GM21619 (cell line): ENCODE measurements around the gene NR1D2.

Source experiments
- ATAC-seq: cut with Tn5 transposase; IDR thresholded peaks from one replicate; pipeline ENCODE4 v1.9.1; 2021; ENCODE audit not compliant: unreplicated experiment

Gene NR1D2

DNA sequence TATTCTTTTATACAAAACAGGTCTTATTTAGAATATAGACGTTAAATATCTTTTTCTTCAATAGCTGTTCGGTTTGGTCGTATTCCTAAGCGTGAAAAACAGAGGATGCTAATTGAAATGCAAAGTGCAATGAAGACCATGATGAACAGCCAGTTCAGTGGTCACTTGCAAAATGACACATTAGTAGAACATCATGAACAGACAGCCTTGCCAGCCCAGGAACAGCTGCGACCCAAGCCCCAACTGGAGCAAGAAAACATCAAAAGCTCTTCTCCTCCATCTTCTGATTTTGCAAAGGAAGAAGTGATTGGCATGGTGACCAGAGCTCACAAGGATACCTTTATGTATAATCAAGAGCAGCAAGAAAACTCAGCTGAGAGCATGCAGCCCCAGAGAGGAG is 16.8 kb downstream of the NR1D2 start:
- ATAC-seq: no peak

DNA sequence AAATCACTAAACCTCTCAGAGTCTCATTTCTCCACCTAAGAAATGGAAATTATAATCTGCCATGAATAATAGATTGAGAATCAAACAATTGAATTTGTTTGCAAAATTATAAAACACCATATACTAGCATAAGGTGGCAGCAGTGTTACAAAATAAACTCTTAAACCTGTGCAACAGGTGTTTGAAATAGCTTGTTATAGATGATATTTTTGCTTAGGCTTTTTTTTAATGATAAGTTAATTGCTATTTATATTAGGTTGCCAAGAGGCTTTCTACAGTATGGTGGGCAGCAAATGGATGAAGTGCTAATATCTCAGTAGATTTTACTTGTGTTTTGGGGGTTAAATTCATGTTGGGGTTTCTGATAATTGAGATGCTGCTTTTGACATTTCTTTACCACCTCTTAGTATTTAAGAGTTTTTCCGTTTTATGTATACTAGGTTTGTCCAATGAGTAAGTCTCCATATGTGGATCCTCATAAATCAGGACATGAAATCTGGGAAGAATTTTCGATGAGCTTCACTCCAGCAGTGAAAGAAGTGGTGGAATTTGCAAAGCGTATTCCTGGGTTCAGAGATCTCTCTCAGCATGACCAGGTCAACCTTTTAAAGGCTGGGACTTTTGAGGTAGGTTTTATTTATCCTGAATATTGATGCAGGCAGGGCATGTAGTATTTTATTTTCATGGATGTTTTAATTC is 19.6 kb downstream of the NR1D2 start:
- ATAC-seq: no peak

DNA sequence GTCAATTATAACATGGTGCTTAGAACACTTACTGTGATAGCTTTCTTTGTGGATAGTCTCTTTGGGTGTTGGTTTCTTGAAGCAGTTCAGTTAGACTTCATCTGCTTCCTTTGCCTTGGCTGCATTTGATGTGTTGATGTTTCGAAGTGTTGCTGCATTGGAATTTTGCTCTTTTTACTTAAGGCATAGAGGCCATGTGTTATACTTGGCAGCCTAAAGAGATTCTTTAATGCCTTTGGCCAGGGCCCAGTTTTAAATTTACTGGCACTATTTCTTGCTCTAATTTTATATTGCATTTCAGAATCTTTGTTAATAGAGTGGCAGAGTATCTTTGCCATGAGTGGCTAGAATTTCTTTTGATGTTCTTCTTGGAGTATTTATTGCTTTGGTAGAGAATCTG is 21.2 kb downstream of the NR1D2 start:
- no peak for ATAC-seq

DNA sequence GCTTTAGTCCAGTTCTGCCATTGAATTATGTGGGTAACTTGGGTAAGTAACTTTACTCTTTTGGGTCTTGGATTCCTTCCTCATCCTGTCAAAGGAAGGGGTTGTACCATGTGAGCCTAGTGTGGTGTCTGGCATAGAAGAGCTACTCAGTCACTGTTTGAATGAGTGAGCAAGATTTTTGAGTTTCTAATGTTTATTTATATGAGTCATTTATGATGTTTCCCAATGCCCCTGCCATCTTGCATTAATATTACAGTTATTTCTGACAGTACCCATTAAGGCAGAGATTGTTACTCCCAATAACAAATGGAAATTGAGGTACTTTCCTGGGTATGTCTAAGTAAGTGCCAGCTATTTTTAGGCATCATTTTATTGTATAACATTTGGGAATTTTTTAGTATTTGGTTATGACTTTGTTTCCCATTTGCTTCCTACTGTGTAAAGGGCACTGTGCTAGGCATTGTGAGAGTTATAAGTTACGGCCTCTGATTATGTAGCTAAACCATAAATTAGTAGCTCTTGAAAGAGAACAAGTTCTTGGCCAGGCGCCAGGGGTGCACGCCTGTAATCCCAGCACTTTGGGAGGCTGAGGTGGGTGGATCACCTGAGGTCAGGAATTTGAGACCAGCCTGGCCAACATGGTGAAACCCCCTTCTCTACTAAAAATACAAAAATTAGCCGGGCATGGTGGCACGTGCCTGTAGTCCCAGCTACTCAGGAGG is 23.5 kb downstream of the NR1D2 start:
- no peak for ATAC-seq

DNA sequence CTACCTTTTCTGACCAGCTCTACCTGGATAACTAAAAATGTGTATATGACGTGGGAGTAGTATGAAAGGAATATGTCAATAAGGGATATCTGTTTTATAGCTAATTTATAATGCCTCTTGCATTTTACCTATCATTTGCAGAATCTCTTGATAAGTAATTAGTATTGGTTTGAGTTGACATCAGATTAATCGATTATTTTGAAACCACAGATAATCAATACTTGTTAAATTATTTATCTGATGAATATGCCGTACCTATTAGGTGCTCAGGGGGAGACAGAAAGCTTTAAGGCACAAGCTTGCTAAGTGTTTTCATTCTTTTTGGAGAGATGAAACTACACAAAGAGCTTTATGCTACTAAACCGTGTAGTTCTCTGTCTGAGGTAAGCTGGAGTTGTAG is 24.3 kb downstream of the NR1D2 start:
- no peak for ATAC-seq

DNA sequence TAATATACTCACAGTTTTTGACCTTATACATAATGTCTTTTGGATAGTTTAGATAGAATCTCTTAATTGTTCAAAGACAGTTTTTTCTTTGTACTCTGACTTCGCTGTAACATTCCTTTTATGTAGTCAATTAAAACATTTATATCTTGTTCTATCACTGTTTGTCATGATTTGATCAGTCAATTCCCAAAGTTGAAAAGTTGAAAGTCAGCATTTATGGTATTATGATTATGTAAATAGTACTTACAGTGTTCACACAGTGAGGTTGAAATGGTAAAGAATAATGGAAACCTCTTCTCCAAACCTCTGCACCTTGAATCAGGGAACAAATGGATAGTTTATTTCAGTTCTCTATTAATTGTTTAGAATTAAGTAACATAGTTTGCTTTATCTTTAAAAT is 26.6 kb downstream of the NR1D2 start:
- ATAC-seq: no peak

DNA sequence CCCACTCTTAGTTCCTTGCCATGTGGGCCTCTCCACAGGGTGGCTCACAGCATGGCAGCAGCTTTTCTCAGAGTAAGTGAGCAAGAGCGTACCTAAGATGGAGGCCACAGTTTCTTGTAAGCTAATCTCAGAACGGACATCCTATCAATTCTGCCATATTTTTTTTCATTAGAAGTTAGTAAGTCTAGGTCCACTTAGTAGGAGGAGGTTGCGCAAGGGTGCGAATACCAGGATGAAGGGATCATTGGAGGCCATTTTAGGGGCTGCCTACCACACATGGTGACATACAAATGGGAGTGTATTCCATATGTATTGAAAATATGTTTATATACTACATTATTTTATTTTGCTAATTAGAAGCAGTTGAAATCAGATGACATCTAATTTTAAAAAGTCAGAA is 31.5 kb downstream of the NR1D2 start:
- ATAC-seq: no peak

DNA sequence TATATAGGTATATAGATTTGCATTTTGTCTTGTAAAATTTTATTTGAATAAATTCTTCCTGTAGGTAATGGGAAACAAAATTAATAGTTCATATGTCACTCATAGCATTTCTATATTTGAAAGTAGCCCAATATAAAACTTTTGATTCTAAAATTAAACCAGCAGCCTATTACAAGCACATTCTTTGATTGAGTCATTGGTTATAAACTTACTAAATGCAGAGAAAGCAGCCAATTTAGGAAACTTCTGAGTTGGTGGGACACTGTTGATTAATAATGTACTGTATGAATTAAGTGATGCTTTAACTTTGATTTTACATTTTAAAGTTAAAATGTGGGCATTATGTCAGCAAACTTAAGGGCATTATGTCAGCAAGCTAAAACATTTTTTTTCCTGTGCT is 34.5 kb downstream of the NR1D2 start:
- ATAC-seq: no peak

DNA sequence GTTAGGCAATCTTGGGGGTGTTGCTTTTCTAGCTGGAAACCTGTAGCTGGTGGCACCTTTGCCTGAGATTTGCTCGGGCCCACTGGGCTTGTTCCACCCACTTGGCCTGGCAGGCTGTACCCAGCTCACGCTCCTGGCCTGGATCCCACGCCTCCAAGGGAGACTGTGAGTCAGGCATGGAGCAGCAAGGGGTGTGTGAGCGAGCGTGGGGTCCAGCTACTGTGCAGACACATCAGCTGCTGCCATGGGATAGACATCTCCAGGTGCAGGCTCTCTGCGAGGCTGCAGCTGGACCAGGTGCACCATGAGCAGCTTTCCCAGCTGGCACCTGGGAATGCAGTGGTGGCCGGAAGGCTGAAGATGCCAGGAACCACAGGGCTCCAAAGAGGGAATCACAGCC is 36.0 kb downstream of the NR1D2 start:
- no peak for ATAC-seq

DNA sequence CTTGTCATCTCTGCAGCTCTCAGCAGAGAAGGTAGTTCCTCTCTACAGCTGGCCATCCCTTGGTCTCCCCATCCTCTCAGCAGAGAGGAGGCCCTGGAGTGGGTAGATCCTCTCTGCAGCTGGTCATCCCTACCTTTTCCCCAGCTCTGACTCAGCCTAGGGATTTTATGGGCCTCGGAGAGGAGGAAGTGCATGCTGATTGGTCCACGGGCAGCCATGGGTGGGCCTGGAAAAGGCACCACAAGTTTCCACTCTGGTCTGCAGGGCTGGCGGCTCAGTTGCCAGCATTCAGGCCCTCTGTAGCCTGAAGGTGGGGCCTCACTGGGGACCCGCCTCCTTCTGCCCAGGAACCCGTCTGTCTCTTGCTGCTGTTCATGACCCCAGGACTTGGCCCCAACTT is 36.9 kb downstream of the NR1D2 start:
- no peak for ATAC-seq

DNA sequence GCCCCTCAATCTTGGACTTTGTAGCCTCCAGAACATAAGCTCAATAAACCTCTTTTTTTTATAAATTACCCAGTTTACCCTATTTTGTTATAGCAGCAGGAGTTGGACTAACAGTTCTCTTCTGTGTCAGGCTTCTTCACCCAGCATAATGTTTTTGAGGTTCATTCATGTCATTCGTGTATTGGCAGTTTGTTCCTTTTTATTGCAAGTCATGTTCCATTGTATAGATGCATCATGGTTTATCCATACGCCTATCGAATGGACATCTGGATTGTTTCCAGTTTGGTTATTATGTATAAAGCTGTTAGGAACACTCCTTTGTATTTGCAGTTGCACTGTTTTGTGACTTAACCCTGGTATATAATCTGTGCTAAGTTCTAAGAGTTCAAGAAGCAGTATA is 39.8 kb downstream of the NR1D2 start:
- ATAC-seq: no peak

DNA sequence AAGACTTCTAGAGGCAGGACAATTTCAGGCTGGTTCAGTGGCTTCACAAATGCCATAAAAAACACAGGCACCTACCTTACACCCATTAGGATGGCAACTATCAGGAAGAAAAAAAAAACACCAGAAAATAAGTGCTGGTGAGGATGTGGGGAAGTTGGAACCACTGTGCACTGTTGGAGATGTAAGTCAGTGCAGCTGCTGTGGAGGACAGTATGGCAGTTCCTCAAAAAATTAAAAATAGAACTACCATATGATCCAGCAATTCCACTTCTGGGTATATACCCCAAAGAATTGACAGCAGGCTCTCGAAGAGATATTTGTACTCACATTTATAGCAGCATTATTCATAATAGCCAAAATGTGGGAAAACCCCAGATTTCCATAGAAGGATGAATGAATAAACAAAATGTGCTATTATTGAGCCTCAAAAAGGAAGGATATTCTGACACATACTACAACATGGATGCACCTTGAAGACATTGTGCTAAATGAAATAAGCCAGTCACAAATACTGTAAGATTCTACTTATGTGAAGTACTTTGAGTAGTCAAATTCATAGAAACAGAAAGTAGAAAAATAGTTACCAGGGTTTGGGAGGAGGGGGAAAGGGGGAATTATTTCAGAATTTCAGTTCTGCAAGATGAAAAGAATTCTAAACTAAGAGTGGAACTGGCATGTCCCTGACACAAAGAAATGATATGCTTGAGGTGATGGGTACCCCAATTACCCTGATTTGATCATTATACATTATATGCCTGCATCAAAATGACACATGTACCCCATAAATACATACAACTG is 40.9 kb downstream of the NR1D2 start:
- ATAC-seq: no peak

DNA sequence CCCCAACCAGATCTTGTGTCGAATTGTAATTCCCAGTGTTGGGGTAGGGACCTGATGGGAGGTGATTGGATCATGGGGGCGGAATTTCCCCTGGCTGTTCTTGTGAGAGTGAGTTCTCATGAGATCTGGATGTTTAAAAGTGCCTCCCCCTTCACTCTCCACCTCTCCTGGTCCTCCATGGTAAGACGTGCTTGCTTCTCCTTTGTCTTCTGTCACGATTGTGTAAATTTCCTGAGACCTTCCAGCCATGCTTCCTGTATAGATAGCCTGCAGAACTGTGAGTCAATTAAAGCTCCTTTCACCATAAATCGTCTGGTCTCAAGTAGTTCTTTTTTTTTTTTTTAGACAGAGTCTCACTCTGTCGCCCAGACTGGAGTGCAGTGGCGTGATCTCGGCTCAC is 42.3 kb downstream of the NR1D2 start:
- no peak for ATAC-seq

DNA sequence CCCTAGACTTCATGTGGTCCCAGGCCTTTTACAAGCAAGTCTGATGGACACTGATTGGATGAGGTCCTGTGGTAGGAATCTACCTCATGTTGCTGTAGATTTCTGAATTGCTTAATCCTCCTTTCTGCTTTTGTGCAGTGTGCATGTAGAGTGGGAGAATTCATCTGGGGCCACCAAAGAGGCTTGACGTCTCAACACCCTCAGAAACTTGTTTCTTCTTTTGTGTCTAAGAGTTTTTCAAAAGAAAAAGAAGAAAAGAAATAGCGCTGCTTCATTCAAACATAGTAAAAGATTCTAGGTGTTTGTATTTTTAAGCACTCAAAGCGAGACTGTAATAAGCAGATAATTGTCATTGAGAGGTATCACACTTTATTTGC is 46.2 kb downstream of the NR1D2 start:
- ATAC-seq: no peak

DNA sequence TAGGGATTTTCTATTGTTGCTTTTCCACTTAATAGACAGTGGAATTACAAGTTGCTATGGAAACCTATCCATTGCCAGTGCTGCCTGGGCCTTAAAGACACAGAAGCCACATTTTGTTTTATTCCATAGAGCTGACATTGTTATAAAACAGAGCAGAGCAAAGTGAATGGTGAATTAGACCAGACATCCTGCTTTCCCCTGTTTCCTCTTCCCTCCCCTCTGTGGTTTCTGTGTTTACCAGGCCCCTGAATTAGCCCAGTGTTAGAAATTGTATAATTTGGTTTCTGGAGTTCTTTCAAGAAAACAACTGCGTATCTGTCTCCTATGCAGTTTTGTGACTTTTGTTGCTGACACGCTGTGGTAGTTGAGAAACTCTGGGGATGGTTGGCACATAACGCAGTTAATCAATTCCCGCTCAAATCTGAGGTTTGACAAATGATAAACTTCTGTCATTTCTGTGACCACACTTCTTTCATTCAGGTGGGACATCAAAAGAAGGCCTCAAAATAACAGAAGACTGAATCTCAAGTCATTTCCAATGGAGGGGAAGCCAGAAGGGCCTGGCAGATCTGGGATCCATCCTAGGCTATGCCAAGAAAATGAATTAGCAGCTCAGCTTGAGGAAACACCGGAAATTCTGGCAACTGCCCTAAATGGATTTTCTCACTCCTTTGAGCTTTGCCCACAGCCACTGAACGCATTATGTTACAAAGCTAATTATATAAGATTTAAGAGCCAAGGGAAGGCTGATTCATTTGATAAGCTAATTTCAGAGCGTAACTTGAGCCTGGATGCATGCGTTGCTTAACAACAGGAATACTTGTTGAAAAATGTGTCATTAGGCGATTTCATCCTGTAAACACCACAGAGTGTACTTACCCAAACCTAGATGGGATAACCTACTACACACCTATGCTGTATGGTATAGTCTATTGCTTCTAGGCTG is 46.9 kb downstream of the NR1D2 start:
- no peak for ATAC-seq

DNA sequence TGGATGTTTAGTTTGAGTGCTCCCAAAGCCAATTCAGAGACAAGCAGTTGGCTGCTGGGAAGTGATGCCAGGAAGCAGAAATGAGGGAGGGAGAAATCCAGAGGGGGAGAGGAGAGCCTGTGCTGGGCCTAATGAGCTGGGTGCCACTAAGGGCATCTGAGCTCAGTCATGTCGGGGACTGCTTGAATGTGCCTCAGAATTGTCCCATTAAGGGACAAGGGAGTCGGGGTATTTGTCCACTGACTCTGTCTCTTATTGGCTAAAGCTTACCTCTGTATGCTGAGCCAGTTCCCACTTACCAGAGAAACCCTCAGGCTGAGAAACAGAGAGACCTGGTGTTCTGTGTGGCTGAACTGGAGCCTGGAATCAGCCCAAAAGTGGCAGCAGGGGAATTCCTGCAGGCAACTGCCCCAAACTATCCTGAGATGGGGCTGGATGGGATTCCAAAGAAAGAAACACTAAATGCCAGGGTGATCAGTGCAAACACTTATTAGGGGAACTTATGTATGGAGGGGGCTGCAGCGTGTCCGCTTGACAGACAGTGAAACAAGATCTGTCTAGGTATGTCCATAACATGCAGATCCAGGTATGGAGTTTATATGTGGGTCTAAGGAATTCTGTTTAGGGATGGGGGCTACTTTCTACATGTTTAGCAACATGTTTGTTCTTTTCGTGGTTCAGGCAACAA is 48.6 kb downstream of the NR1D2 start:
- ATAC-seq: no peak

DNA sequence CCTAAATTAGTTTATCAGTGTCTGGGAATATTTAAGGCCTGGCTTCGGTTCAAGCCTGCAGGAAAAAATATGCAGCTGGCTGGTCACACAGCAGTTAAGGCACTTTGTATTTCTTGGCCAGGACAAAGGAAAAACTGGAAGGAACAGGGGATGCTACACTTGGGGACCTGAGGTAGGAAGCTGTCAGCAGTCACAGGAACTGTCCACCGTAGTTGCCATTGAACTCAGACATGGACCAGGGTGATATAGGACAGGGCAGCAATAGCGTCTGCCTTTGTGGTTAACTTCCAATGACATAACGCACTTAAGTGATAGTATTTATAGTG is 49.1 kb downstream of the NR1D2 start:
- ATAC-seq: no peak

DNA sequence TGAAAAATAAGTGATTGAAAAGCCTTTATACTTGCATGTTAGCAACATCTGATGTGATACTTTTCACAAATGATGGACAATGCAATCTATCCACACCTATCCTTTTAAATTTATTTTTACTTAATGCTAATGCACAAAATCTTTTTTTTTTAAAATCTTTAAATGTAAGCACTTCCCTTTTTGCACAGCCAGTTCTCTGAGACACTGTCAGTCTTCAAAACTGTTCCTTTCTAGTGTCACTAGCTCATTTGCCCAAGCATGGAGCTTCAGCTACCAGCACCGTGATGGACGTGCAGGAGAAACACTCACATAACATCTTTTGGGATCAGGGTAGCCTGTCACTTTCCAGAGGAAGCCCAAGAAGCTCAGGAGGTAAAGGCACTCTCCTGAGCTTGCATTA is 50.1 kb downstream of the NR1D2 start:
- ATAC-seq: no peak

DNA sequence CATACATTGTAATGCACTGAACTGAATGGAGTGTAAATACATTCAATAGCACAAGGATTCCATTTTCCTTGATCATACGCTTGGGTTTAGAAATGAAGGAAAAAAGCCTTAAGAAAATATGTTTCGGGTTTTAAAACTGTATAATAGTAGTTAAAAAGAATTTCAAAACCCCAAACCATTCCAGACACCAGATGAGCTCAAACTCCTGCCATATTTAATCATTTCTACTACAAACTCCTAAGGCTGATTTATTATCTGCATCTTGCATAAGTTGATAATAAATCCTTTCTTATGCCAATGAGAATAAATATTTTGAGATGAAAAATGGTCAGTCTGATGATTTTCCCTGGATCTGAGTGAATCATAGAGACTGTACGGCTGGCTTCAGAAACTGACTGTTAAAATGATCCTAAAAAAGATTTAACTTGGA is 51.0 kb downstream of the NR1D2 start:
- no peak for ATAC-seq

DNA sequence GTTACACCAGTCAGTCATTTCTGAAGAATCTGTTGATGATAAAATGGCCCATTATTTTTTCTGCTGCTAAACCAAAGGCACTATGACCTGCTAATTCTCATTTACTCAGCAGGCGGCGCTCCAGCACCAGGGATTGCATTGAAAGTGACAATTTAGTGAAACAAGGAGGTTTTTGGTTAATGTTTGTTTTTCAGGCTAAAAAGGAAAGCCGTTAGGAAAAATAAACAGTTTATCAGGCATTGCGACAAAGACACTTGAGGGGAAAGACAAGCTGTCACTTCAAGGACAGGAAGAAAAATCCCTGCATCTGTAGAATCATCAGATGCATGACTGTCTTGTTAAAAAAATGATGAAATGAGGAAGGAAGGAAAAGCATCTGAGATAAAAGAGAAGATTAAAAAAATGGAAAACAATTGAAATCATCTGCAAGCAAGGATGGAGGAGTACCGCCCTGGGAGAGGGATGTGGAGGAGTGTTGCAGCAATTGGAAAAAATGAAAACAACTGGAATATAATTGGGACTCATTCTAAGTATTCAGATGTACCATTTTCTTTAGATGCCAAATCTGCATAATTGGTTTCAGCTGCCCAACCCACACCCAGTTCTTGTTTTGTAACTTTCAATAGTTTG is 54.0 kb downstream of the NR1D2 start:
- no peak for ATAC-seq
